Thyroid gland (tissue), 4 donors: Measurements from ENCODE around the gene PLA2G4D.

Source experiments
- CTCF ChIP-seq, 6 experiments: fragments of 200-600 bp in 3 of 6; fragments of 450-650 bp in 3 of 6; sonication (generic) in 3 of 6; IDR thresholded peaks; one replicate each; pipeline ENCODE4 v1.5.1; 2016 to 2019; ENCODE audit warnings: antibody characterized with exemption in 6 of 6, mild to moderate bottlenecking in 2 of 6, inconsistent platforms in 1 of 6, moderate library complexity in 1 of 6
- POLR2A ChIP-seq, 2 donors: fragments of 450-650 bp; IDR thresholded peaks; one replicate each; pipeline ENCODE4 v1.6.1; 2017; ENCODE audit warnings: antibody characterized with exemption in 2 of 2, mild to moderate bottlenecking in 2 of 2, moderate library complexity in 1 of 2

- TF ChIP-seq CTCF (IDR thresholded peaks at IDR 0.05), result no peak
- no peak for TF ChIP-seq POLR2A (IDR thresholded peaks at IDR 0.05)
Measured at GRCh38 chr15:42135351-42135750, 41.0 kb upstream of the PLA2G4D start.
